SK-N-SH treated with all-trans-retinoic acid at 6 μM for 48 hours (cell line): ENCODE results near the gene DGKG.

Source experiments
- ATAC-seq: fragments of 200-7000 bp; cut with Tn5 transposase; 3 replicates; pipeline ENCODE4 v1.9.1; 2020; ENCODE audit warnings: mild to moderate bottlenecking, moderate library complexity
- ARNTL ChIP-seq: fragments of 450-650 bp; formaldehyde crosslinking; IDR thresholded peaks from 2 replicates; pipeline ENCODE4 v1.5.0; 2020; ENCODE audit warnings: low read depth, mild to moderate bottlenecking, moderate library complexity, borderline replicate concordance
- BACH2 ChIP-seq: fragments of 250-450 bp; sonication (Bioruptor Pico); IDR thresholded peaks from 2 replicates; pipeline ENCODE4 v1.9.0; 2021; ENCODE audit warnings: mild to moderate bottlenecking, borderline replicate concordance
- CSDC2 ChIP-seq: fragments of 250-450 bp; sonication (Bioruptor Pico); IDR thresholded peaks from 2 replicates; pipeline ENCODE4 v1.5.0; 2020; ENCODE audit warnings: mild to moderate bottlenecking, moderate library complexity
- ESRRG ChIP-seq: fragments of 250-450 bp; sonication (Bioruptor Pico); IDR thresholded peaks from 2 replicates; pipeline ENCODE4 v1.6.1; 2021; ENCODE audit warnings: mild to moderate bottlenecking
- GLIS3 ChIP-seq: fragments of 250-450 bp; sonication (Bioruptor Pico); IDR thresholded peaks from 2 replicates; pipeline ENCODE4 v1.5.0; 2020; ENCODE audit warnings: mild to moderate bottlenecking, moderate library complexity
- ISL1 ChIP-seq: fragments of 250-450 bp; sonication (Bioruptor Pico); IDR thresholded peaks from 2 replicates; pipeline ENCODE4 v2.1.2; 2022; ENCODE audit warnings: mild to moderate bottlenecking, moderate library complexity
- OSR1 ChIP-seq: fragments of 250-450 bp; sonication (Bioruptor Pico); IDR thresholded peaks from 2 replicates; pipeline ENCODE4 v1.8.0; 2022; ENCODE audit warnings: moderate library complexity, mild to moderate bottlenecking, inconsistent platforms
- PATZ1 ChIP-seq: fragments of 250-450 bp; sonication (Bioruptor Pico); IDR thresholded peaks from 2 replicates; pipeline ENCODE4 v1.8.0; 2020; ENCODE audit warnings: mild to moderate bottlenecking, moderate library complexity, borderline replicate concordance
- PPARA ChIP-seq: fragments of 250-450 bp; sonication (Bioruptor Pico); IDR thresholded peaks from 2 replicates; pipeline ENCODE4 v1.5.0; 2020; ENCODE audit warnings: mild to moderate bottlenecking, borderline replicate concordance
- SNAI2 ChIP-seq: fragments of 250-450 bp; sonication (Bioruptor Pico); IDR thresholded peaks from 2 replicates; pipeline ENCODE4 v1.5.0; 2020; ENCODE audit warnings: mild to moderate bottlenecking, moderate library complexity
- TCF4 ChIP-seq: fragments of 250-450 bp; sonication (Bioruptor Pico); IDR thresholded peaks from 2 replicates; pipeline ENCODE4 v1.8.0; 2021; ENCODE audit warnings: mild to moderate bottlenecking, moderate library complexity, borderline replicate concordance
- TOX ChIP-seq: fragments of 250-450 bp; sonication (Bioruptor Pico); IDR thresholded peaks from 2 replicates; pipeline ENCODE4 v1.8.0; 2021; ENCODE audit warnings: mild to moderate bottlenecking, moderate library complexity, borderline replicate concordance
- ZC3H10 ChIP-seq: fragments of 250-450 bp; sonication (Bioruptor Pico); IDR thresholded peaks from 2 replicates; pipeline ENCODE4 v1.5.1; 2021; ENCODE audit warnings: mild to moderate bottlenecking, moderate library complexity
- ZFP3 ChIP-seq: fragments of 250-450 bp; sonication (Bioruptor Pico); IDR thresholded peaks from 2 replicates; pipeline ENCODE4 v1.5.0; 2020; ENCODE audit warnings: mild to moderate bottlenecking, moderate library complexity
- ZFP30 ChIP-seq: fragments of 450-650 bp; formaldehyde crosslinking; IDR thresholded peaks from 2 replicates; pipeline ENCODE4 v1.5.0; 2022; ENCODE audit warnings: mild to moderate bottlenecking, moderate library complexity
- ZNF565 ChIP-seq: fragments of 450-650 bp; formaldehyde crosslinking; conservative IDR thresholded peaks from 2 replicates; pipeline ENCODE4 v1.5.0; 2020; ENCODE audit warnings: low read depth, mild to moderate bottlenecking, moderate library complexity
- ZNF70 ChIP-seq: fragments of 450-650 bp; formaldehyde crosslinking; IDR thresholded peaks from 2 replicates; pipeline ENCODE4 v1.5.0; 2020; ENCODE audit warnings: mild to moderate bottlenecking, moderate library complexity
- ZNF8 ChIP-seq: fragments of 450-650 bp; formaldehyde crosslinking; IDR thresholded peaks from 2 replicates; pipeline ENCODE4 v1.5.0; 2020; ENCODE audit warnings: mild to moderate bottlenecking, moderate library complexity
- TF ChIP-seq, protein P1 (sequence below): fragments of 250-450 bp; sonication (Bioruptor Pico); IDR thresholded peaks from 2 replicates; pipeline ENCODE4 v1.5.1; 2021; ENCODE audit warnings: mild to moderate bottlenecking, moderate library complexity
- TF ChIP-seq, protein P2 (sequence below): fragments of 250-450 bp; sonication (Bioruptor Pico); IDR thresholded peaks from 2 replicates; pipeline ENCODE4 v1.5.1; 2020; ENCODE audit warnings: low read depth, mild to moderate bottlenecking, moderate library complexity
- TF ChIP-seq, protein P3 (sequence below): fragments of 250-450 bp; sonication (Bioruptor Pico); IDR thresholded peaks from 2 replicates; pipeline ENCODE4 v1.8.0; 2021; ENCODE audit warnings: low read depth, mild to moderate bottlenecking, moderate library complexity, borderline replicate concordance

Gene DGKG

GRCh38 chr3:186180151-186180550 is 181.9 kb downstream of the DGKG start:
- no peak for ATAC-seq
- TF ChIP-seq BACH2 (CRISPR knock-in tag) (no peak), ZFP3 (CRISPR knock-in tag) (no peak), GLIS3 (no peak), ARNTL (CRISPR knock-in tag) (no peak)
- TF ChIP-seq, protein P1, sequence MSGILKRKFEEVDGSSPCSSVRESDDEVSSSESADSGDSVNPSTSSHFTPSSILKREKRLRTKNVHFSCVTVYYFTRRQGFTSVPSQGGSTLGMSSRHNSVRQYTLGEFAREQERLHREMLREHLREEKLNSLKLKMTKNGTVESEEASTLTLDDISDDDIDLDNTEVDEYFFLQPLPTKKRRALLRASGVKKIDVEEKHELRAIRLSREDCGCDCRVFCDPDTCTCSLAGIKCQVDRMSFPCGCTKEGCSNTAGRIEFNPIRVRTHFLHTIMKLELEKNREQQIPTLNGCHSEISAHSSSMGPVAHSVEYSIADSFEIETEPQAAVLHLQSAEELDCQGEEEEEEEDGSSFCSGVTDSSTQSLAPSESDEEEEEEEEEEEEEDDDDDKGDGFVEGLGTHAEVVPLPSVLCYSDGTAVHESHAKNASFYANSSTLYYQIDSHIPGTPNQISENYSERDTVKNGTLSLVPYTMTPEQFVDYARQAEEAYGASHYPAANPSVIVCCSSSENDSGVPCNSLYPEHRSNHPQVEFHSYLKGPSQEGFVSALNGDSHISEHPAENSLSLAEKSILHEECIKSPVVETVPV (CRISPR knock-in tag): no peak
- TF ChIP-seq, protein P2, sequence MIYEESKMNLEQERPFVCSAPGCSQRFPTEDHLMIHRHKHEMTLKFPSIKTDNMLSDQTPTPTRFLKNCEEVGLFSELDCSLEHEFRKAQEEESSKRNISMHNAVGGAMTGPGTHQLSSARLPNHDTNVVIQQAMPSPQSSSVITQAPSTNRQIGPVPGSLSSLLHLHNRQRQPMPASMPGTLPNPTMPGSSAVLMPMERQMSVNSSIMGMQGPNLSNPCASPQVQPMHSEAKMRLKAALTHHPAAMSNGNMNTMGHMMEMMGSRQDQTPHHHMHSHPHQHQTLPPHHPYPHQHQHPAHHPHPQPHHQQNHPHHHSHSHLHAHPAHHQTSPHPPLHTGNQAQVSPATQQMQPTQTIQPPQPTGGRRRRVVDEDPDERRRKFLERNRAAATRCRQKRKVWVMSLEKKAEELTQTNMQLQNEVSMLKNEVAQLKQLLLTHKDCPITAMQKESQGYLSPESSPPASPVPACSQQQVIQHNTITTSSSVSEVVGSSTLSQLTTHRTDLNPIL (CRISPR knock-in tag): no peak

GRCh38 chr3:186178412-186178811 is 183.6 kb downstream of the DGKG start:
- no peak for ATAC-seq
- TF ChIP-seq, protein P1 (CRISPR knock-in tag): no peak
- no peak for TF ChIP-seq GLIS3
- no peak for TF ChIP-seq TOX (CRISPR knock-in tag)

DNA sequence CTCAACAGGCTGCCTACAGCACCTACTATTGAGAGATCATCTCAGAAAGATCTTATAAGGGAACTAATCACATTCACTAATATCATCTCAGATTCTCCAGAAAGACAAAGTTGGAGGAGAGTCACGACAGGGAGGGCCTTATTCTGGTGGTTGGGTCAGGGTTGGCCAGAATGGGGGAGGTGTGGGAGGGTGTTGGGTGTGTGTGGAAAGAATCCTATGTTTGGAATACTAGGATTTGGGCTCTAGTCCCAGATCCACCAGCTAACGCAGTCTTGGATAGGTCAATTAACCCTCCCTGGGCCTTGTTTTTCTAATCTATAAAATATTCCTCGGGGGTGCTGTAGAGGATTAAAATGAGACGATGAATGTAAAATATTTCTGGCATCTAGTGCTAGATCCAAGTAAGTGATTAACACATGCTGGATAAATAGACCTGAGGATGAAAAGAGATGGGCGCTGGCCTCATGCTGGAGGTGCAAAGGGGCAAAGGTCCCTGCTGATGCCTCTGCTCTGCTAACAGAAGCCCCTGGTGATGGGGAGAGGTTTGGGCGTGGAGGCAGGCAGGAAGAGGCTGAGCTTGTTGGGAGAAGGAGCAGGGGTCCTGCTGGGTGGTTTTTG is 185.6 kb downstream of the DGKG start:
- ATAC-seq: no peak
- no peak for TF ChIP-seq ZNF70 (CRISPR knock-in tag)
- TF ChIP-seq, protein P2 (CRISPR knock-in tag): no peak
- TF ChIP-seq, protein P1 (CRISPR knock-in tag): no peak
- no peak for TF ChIP-seq GLIS3
- TF ChIP-seq ZNF8 (CRISPR knock-in tag): no peak
- no peak for TF ChIP-seq ZFP30
- no peak for TF ChIP-seq CSDC2 (CRISPR knock-in tag)

DNA sequence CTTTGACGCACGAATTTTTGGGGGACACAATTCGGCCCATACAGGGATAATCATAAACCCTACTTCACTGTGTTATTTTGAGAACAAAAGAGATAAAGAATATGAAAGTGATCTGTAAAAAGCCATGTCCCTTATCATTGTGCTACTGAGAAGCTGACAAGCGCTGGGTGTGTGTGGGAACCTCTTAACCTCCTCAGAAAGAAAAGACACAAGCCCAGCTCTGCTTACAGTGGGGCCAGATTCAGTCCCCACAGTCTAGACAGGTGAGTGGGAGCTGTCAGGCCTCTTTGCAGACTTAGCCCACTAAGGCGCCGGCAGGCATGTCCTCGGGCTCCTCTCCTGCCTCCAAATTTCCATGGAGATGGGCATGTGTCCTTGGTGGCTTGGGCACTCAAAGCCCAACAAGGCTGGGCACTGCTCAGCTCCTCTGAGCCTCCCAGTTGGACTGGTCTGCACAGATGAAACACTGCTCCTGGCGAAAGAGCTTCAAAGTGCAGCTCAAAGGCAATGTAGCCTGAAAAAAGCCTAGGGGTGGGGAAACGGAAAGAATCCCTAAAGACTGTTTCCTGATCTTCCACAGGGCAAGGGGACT is 188.7 kb downstream of the DGKG start:
- no peak for ATAC-seq
- TF ChIP-seq ZC3H10 (CRISPR knock-in tag) (no peak), ESRRG (CRISPR knock-in tag) (no peak), TCF4 (CRISPR knock-in tag) (no peak), ISL1 (CRISPR knock-in tag) (no peak), ZNF565 (CRISPR knock-in tag) (no peak)

DNA sequence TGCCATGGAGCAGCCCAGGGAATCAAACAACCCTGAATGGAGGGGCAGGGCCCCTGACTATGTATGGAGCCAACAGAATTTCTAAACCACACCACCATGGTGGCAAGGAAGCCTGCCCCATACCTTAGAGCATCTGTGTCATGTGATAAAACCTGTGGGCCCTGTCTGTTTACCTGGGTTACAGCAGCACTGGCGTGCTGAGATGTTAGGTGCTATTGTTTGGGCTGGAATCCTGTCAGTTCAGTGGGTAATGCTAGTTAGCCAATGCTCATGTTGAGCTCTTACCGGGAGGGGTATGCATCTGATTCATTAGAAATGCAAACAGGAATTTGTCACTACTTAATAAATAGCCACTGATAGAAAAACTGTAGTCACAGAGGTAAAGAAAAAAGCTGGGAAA is 189.7 kb downstream of the DGKG start:
- no peak for ATAC-seq
- TF ChIP-seq, protein P1 (CRISPR knock-in tag): no peak
- TF ChIP-seq PPARA (CRISPR knock-in tag) (no peak), PATZ1 (CRISPR knock-in tag) (no peak), ZNF565 (CRISPR knock-in tag) (no peak), GLIS3 (no peak), OSR1 (CRISPR knock-in tag) (no peak), ZFP30 (no peak), SNAI2 (CRISPR knock-in tag) (no peak), BACH2 (CRISPR knock-in tag) (no peak), ZNF8 (CRISPR knock-in tag) (no peak), ZC3H10 (CRISPR knock-in tag) (no peak), ESRRG (CRISPR knock-in tag) (no peak)
- TF ChIP-seq, protein P3, sequence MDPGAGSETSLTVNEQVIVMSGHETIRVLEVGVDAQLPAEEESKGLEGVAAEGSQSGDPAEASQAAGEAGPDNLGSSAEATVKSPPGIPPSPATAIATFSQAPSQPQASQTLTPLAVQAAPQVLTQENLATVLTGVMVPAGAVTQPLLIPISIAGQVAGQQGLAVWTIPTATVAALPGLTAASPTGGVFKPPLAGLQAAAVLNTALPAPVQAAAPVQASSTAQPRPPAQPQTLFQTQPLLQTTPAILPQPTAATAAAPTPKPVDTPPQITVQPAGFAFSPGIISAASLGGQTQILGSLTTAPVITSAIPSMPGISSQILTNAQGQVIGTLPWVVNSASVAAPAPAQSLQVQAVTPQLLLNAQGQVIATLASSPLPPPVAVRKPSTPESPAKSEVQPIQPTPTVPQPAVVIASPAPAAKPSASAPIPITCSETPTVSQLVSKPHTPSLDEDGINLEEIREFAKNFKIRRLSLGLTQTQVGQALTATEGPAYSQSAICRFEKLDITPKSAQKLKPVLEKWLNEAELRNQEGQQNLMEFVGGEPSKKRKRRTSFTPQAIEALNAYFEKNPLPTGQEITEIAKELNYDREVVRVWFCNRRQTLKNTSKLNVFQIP (CRISPR knock-in tag): no peak
